GM12865 (cell line): ENCODE measurements around the gene PRDX5.

Experiments
- DNase-seq: peaks from one replicate; pipeline ENCODE4 v3.0.0; 2010; ENCODE audit warnings: low read depth
- H3K4me3 ChIP-seq: 2 replicates; pipeline ENCODE4 v1.5.1; 2011; ENCODE audit warnings: mild to moderate bottlenecking, low read depth, low read length, control low read depth
- TF ChIP-seq, protein P1 (sequence below): IDR thresholded peaks from 2 replicates; pipeline ENCODE4 v1.5.1; 2011; ENCODE audit warnings: low read length, control low read depth, low read depth, inconsistent platforms; ENCODE audit not compliant: insufficient read depth; ENCODE audit errors: missing control alignments

The PRDX5 gene

DNA sequence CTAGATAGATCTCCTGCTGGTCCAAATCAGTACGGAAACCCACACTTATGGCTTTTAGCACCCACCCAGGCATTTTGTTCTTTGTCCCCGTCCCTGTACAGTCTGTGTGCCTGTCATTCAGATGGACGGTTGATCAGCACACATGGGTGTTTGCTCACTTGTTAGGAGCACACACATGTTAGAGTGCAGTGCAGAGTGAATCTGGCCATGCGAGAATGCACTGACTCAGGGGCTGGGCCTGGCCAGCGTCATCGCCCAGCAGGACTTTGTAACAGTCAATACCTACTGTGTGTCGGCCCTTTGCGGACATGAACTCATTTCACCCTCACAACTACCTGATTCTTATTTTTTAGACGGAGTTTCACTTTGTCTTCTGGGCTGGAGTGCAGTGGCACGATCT lies 44.4 kb downstream of the PRDX5 start:
- DNase-seq: no peak
- TF ChIP-seq, protein P1, sequence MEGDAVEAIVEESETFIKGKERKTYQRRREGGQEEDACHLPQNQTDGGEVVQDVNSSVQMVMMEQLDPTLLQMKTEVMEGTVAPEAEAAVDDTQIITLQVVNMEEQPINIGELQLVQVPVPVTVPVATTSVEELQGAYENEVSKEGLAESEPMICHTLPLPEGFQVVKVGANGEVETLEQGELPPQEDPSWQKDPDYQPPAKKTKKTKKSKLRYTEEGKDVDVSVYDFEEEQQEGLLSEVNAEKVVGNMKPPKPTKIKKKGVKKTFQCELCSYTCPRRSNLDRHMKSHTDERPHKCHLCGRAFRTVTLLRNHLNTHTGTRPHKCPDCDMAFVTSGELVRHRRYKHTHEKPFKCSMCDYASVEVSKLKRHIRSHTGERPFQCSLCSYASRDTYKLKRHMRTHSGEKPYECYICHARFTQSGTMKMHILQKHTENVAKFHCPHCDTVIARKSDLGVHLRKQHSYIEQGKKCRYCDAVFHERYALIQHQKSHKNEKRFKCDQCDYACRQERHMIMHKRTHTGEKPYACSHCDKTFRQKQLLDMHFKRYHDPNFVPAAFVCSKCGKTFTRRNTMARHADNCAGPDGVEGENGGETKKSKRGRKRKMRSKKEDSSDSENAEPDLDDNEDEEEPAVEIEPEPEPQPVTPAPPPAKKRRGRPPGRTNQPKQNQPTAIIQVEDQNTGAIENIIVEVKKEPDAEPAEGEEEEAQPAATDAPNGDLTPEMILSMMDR: no peak

DNA sequence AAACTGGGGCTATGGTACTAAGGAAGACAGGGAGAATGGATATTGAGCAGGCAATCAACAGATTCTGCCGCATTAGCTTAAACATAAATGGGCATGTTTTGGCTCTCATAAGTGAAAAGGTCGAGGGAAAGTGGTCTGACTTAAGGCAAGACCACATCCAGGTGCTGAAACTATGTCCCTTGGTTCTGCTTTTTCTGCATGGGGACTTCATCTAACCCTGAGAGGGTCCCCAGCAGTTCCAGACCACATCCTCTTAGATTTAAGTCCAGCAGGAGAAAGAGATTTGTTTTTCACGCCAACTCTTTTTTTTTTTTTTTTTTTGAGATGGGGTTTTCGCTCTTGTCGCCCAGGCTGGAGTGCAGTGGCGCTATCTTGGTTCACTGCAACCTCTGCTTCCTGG lies 46.5 kb downstream of the PRDX5 start:
- H3K4me3 ChIP-seq: no peak overlapping the region
- no peak for DNase-seq
- TF ChIP-seq, protein P1: no peak

More for the DNA sequence above, 44.4 kb downstream of the PRDX5 start:
- H3K4me3 ChIP-seq: no peak overlapping the region

DNA sequence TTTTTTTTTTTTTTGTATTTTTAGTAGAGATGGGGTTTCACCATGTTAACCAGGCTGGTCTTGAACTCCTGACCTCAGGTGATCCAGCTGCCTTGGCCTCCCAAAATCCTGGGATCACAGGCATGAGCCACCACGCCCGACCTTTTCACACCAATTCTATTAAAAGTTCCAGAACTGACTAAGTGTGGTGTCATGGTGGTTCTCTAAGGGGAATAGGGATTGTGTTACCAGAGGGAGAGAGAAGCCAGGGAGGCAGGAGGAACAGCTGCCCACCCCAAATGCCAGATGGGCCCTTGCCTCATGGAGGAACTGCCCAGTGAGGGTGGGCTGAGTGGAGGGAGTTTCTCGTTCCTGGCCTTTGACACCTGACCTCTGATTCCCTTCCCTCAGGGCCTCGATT lies 47.0 kb downstream of the PRDX5 start:
- H3K4me3 ChIP-seq: no peak overlapping the region
- DNase-seq: no peak
- TF ChIP-seq, protein P1: no peak

DNA sequence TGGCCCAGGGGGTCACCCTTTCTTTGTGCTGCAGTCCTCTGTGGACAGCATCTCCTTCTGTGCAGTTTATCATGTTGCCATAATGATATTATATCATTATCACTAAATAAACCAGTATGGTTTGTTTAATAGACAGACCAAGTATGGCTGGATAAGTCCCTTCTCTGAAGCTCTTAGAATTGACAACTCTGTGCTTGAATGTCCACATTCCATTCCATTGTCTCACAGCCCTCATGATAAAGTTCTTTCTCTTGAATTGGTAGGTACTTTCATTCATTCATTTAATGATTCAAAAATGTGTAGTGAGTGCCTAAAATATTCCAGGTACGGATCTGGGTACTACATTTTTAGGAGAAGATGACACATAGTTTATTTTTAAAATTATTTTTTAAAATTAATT lies 48.8 kb downstream of the PRDX5 start:
- TF ChIP-seq, protein P1: no peak
- DNase-seq: no peak
- H3K4me3 ChIP-seq: no peak overlapping the region

DNA sequence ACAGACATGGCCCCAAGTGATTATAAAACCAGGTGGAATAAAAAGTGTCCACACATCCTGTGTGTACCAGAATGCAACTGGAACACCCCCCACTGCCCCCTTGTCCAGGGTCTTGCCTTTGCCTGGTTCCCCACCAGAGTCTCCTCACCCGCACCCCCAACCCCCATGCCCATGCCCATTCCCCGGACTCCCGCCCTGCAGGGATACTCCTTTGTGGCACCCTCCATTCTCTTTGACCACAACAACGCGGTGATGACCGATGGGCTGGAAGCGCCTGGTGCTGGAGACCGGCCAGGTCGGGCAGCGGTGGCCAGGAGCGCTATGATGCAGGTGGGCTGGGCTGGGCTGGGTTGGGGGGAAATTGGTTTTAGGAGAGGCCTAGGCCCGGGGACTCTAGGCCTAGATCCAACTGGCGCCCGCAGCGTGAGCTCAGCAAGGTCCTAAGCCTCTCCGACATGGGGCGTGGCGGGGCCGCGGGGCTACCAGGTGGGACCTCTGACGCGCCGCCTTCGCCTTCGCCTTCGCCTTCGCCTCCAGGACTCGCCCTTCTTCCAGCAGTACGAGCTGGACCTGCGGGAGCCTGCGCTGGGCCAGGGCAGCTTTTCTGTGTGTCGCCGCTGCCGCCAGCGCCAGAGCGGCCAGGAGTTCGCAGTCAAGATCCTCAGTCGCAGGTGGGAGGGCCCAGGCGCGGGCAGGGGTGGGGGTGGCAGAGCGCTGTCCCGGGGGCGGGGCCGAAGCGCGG lies 50.2 kb downstream of the PRDX5 start:
- no peak for DNase-seq
- H3K4me3 ChIP-seq: no peak overlapping the region

DNA sequence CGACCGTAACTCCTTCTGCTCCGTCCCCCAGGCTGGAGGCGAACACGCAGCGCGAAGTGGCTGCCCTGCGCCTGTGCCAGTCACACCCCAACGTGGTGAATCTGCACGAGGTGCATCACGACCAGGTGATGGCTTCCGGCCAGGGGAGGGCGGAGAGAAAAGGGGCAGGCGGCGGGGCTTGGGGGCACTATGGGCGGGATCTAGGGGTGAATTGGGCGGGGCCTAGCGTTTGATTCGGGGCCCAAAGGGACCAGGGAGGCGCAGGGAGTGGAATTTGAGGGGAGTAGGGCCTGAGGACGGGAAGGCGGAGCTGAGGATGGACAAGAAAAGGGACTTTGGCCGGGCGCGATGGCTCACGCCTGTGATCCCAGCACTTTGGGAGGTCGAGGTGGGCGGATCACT lies 50.8 kb downstream of the PRDX5 start:
- TF ChIP-seq, protein P1: no peak
- no peak for DNase-seq
- no peak overlapping the region for H3K4me3 ChIP-seq

More for the DNA sequence above, 50.2 kb downstream of the PRDX5 start:
- TF ChIP-seq, protein P1: no peak
